ENCODE data around the gene ATP8A2.

Gene ATP8A2

GRCh38 chr13:25923217-25924085 is 551.7 kb downstream of the ATP8A2 start:
- Histone ChIP-seq H3K27me3 (ENCODE audit: insufficient read depth, insufficient read length) (peaks cover 21% of the 10 kb centered on the region), H3K4me1 (ENCODE audit: insufficient read depth, insufficient read length) (no peaks in the 10 kb centered on the region), H3K9ac (ENCODE audit: insufficient read length, low read depth) (no peak overlapping the region), H3K9me3 (ENCODE audit: insufficient read depth, low read length) (no peaks in the 10 kb centered on the region), H3K36me3 (ENCODE audit: insufficient read depth, insufficient read length, low read length) (no peaks in the 10 kb centered on the region), H3K4me3 (ENCODE audit: insufficient read length, low read depth) (no peak overlapping the region)
- no peak for DNase-seq (ENCODE audit: low read depth, low spot score)
- TF ChIP-seq ZNF274 (IDR thresholded peaks at IDR 0.05; ENCODE audit: low read depth, low read length) (no peak), YY1 (IDR thresholded peaks at IDR 0.05; ENCODE audit: insufficient read depth, insufficient read length) (no peak)

DNA sequence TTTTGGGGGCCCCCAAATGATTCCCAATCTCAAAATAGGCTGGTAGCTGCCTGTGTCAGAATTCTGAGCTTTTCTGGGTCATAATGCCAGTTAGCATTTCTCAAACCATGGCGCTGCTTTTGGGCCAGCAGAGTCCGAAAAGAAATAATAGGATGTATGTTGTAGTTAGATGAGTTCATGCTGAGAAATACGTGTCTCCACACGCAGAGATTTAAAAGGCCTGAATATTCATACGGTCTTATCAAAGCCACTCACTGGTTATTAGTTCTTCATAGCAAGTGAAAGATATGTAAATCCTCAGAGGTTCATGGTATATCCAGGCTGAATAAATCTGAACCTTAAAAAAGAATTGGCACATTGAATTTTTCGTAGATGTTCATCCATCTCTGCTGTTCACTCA is 555.6 kb downstream of the ATP8A2 start:
- H3K9ac ChIP-seq (ENCODE audit: insufficient read length, low read depth): no peak overlapping the region
- DNase-seq (ENCODE audit: low read depth, low spot score): no peak
- no peaks in the 10 kb centered on the region for H3K27me3 ChIP-seq (ENCODE audit: insufficient read depth, insufficient read length)
- TF ChIP-seq YY1 (IDR thresholded peaks at IDR 0.05; ENCODE audit: insufficient read depth, insufficient read length) (no peak), SUZ12 (IDR thresholded peaks at IDR 0.05; ENCODE audit: extremely low read depth, insufficient read depth, insufficient read length) (no peak)
- H3K4me1 ChIP-seq (ENCODE audit: insufficient read depth, insufficient read length): no peaks in the 10 kb centered on the region
- no peaks in the 10 kb centered on the region for H3K36me3 ChIP-seq (ENCODE audit: insufficient read depth, insufficient read length, low read length)
- no peak overlapping the region for H3K4me3 ChIP-seq (ENCODE audit: insufficient read length, low read depth)
- H3K9me3 ChIP-seq (ENCODE audit: insufficient read depth, low read length): no peaks in the 10 kb centered on the region

DNA sequence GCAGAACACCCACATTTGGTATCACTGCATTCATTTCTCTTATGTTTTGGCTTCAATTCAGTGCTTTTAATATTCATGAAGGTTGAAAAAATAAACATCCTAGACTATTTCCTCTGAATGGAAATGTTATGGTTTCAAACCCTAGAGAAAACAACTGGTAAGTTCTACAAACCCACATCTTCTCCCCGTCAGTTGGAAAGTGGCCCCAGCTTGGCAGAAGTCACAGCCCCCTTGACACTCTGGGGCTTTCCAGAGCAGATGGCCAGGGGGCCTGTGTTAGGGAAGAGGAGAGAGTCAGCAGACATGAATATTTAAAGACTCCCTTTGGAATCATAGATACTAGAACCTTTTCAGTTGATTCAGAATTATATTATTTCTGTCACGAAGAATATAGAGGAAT is 556.2 kb downstream of the ATP8A2 start:
- Histone ChIP-seq H3K9ac (ENCODE audit: insufficient read length, low read depth) (no peak overlapping the region), H3K36me3 (ENCODE audit: insufficient read depth, insufficient read length, low read length) (no peaks in the 10 kb centered on the region), H3K27me3 (ENCODE audit: insufficient read depth, insufficient read length) (no peaks in the 10 kb centered on the region), H3K9me3 (ENCODE audit: insufficient read depth, low read length) (no peaks in the 10 kb centered on the region), H3K4me1 (ENCODE audit: insufficient read depth, insufficient read length) (no peaks in the 10 kb centered on the region), H3K4me3 (ENCODE audit: insufficient read length, low read depth) (no peak overlapping the region)
- DNase-seq (ENCODE audit: low read depth, low spot score): no peak
- no peak for TF ChIP-seq ZNF274 (IDR thresholded peaks at IDR 0.05; ENCODE audit: low read depth, low read length)
- TF ChIP-seq YY1 (IDR thresholded peaks at IDR 0.05; ENCODE audit: insufficient read depth, insufficient read length): no peak
- no peak for TF ChIP-seq SUZ12 (IDR thresholded peaks at IDR 0.05; ENCODE audit: extremely low read depth, insufficient read depth, insufficient read length)

DNA sequence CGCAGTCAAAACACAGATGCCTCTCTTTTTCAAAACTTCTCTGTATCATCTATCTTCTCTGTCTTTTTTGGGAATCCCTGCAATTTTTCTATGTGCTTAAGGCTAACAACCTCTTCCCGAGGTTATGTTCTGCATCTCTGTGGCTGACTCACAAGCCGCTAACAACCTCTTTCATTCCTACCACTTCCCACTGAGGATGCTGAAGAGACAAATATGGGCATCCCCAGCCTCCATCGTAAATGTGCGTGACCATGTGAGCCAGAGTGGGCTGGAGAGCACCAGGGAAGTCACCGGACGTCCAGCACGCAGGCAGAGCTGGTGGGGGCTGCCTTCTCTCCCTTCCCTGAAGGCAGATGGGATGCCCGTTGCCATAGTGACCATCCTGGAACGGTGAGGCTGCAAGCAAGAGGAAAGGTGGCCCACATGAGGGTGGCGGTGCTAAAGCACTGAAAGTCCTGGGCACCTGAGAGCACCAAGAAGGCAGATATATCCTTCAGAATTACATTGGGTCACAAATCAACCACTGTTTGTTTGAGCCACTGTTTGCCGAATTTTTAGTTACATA is 557.2 kb downstream of the ATP8A2 start:
- Histone ChIP-seq H3K4me1 (ENCODE audit: insufficient read depth, insufficient read length) (no peaks in the 10 kb centered on the region), H3K4me3 (ENCODE audit: insufficient read length, low read depth) (no peak overlapping the region), H3K9ac (ENCODE audit: insufficient read length, low read depth) (no peak overlapping the region), H3K9me3 (ENCODE audit: insufficient read depth, low read length) (no peaks in the 10 kb centered on the region), H3K27me3 (ENCODE audit: insufficient read depth, insufficient read length) (no peaks in the 10 kb centered on the region), H3K36me3 (ENCODE audit: insufficient read depth, insufficient read length, low read length) (no peaks in the 10 kb centered on the region)
- TF ChIP-seq SUZ12 (IDR thresholded peaks at IDR 0.05; ENCODE audit: extremely low read depth, insufficient read depth, insufficient read length) (no peak), YY1 (IDR thresholded peaks at IDR 0.05; ENCODE audit: insufficient read depth, insufficient read length) (no peak), ZNF274 (IDR thresholded peaks at IDR 0.05; ENCODE audit: low read depth, low read length) (no peak)
- DNase-seq (ENCODE audit: low read depth, low spot score): no peak

DNA sequence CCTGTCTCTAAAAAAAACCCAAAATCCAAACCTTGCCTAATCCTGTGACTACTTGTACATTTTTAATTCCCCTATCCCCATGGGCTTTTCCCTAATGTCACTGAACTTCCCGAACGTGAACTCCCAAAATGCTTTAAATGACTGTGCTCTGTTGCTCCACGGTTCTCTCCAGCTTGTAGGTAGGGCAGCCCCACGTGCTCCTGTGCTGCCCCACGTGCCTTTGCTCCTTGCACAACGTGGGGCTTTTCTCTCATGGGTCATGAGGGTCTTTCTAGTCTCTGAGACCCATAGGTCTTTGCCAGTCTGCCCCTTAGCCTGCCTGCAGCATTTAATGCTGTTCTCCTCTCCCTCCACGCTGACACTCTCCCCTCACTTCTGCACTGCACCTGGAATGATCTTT is 558.0 kb downstream of the ATP8A2 start:
- DNase-seq (ENCODE audit: low read depth, low spot score): no peak
- H3K36me3 ChIP-seq (ENCODE audit: insufficient read depth, insufficient read length, low read length): no peaks in the 10 kb centered on the region
- no peaks in the 10 kb centered on the region for H3K27me3 ChIP-seq (ENCODE audit: insufficient read depth, insufficient read length)
- no peak overlapping the region for H3K9ac ChIP-seq (ENCODE audit: insufficient read length, low read depth)
- no peaks in the 10 kb centered on the region for H3K4me1 ChIP-seq (ENCODE audit: insufficient read depth, insufficient read length)
- H3K9me3 ChIP-seq (ENCODE audit: insufficient read depth, low read length): no peaks in the 10 kb centered on the region
- no peak overlapping the region for H3K4me3 ChIP-seq (ENCODE audit: insufficient read length, low read depth)
- TF ChIP-seq YY1 (IDR thresholded peaks at IDR 0.05; ENCODE audit: insufficient read depth, insufficient read length) (no peak), ZNF274 (IDR thresholded peaks at IDR 0.05; ENCODE audit: low read depth, low read length) (no peak), SUZ12 (IDR thresholded peaks at IDR 0.05; ENCODE audit: extremely low read depth, insufficient read depth, insufficient read length) (no peak)

DNA sequence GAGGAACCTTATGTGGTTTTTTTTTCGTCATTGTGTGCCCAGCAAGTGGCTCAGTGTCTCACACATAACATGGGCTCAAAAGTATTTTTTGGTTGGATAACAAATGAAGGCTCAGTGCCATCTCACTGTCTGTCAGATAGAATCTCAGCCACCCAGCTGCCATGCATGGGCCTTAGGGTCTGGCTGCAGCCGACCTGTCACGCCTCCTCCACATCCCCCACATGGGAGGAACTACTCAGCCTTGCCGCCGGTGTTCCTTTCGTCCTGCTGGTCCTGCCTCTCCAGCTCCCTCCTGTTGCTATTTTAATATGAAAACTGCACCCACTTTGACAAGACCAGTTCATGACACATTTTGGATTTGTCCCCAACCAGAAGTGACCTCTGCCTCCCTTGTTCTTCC is 558.9 kb downstream of the ATP8A2 start:
- Histone ChIP-seq H3K9ac (ENCODE audit: insufficient read length, low read depth) (no peak overlapping the region), H3K9me3 (ENCODE audit: insufficient read depth, low read length) (no peaks in the 10 kb centered on the region), H3K36me3 (ENCODE audit: insufficient read depth, insufficient read length, low read length) (no peaks in the 10 kb centered on the region), H3K4me3 (ENCODE audit: insufficient read length, low read depth) (no peak overlapping the region), H3K27me3 (ENCODE audit: insufficient read depth, insufficient read length) (no peaks in the 10 kb centered on the region), H3K4me1 (ENCODE audit: insufficient read depth, insufficient read length) (no peaks in the 10 kb centered on the region)
- DNase-seq (ENCODE audit: low read depth, low spot score): no peak
- TF ChIP-seq YY1 (IDR thresholded peaks at IDR 0.05; ENCODE audit: insufficient read depth, insufficient read length) (no peak), SUZ12 (IDR thresholded peaks at IDR 0.05; ENCODE audit: extremely low read depth, insufficient read depth, insufficient read length) (no peak), ZNF274 (IDR thresholded peaks at IDR 0.05; ENCODE audit: low read depth, low read length) (no peak)

DNA sequence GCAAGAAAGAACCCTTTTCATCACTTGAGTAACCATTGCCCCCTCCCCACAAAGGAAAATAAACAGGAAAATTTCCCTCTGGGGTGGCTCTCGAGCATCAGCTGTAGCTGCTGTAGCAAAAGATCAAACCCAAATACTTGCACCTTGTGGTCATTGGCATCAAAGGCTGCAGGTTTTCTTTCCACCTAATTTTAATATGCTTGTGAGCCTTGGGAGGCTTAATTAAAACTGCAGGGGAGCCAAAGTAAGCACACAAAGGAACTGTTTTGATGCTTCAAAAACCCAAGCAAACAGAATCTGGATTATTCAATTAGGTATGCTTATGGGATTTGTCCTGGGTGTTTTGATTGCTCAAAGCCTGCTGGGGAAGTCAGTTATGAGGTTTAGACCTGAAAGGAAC is 560.6 kb downstream of the ATP8A2 start:
- no peaks in the 10 kb centered on the region for H3K27me3 ChIP-seq (ENCODE audit: insufficient read depth, insufficient read length)
- no peaks in the 10 kb centered on the region for H3K36me3 ChIP-seq (ENCODE audit: insufficient read depth, insufficient read length, low read length)
- no peak overlapping the region for H3K4me3 ChIP-seq (ENCODE audit: insufficient read length, low read depth)
- no peak overlapping the region for H3K9ac ChIP-seq (ENCODE audit: insufficient read length, low read depth)
- DNase-seq (ENCODE audit: low read depth, low spot score): no peak
- no peak for TF ChIP-seq SUZ12 (IDR thresholded peaks at IDR 0.05; ENCODE audit: extremely low read depth, insufficient read depth, insufficient read length)
- TF ChIP-seq YY1 (IDR thresholded peaks at IDR 0.05; ENCODE audit: insufficient read depth, insufficient read length): no peak
- TF ChIP-seq ZNF274 (IDR thresholded peaks at IDR 0.05; ENCODE audit: low read depth, low read length): no peak
- no peaks in the 10 kb centered on the region for H3K9me3 ChIP-seq (ENCODE audit: insufficient read depth, low read length)
- no peaks in the 10 kb centered on the region for H3K4me1 ChIP-seq (ENCODE audit: insufficient read depth, insufficient read length)

All from NT2/D1 (cell line).